BE2C (cell line): ENCODE data around the gene XYLT1.
A peak's percentile ranks its signal among the peaks of the same experiment; 100 is the strongest.

Experiments used
- DNase-seq: peaks from one replicate; pipeline ENCODE4 v3.0.0-alpha.2; 2020
- H3K27me3 ChIP-seq: fragments of 250-450 bp; sonication (Bioruptor Pico); 2 replicates; pipeline ENCODE4 v1.5.1; 2020; ENCODE audit warnings: mild to moderate bottlenecking
- H3K36me3 ChIP-seq: fragments of 250-450 bp; sonication (Bioruptor Pico); 2 replicates; pipeline ENCODE4 v1.5.1; 2020; ENCODE audit warnings: mild to moderate bottlenecking
- H3K4me1 ChIP-seq: fragments of 250-450 bp; sonication (Bioruptor Pico); 2 replicates; pipeline ENCODE4 v1.5.1; 2020
- H3K4me3 ChIP-seq: 2 replicates; pipeline ENCODE4 v1.5.1; 2011; ENCODE audit warnings: low read depth, low read length
- H3K9me3 ChIP-seq: fragments of 250-450 bp; sonication (Bioruptor Pico); 2 replicates; pipeline ENCODE4 v1.5.1; 2020
- TF ChIP-seq, protein P1 (sequence below): IDR thresholded peaks from 2 replicates; pipeline ENCODE4 v1.5.1; 2012; ENCODE audit warnings: mild to moderate bottlenecking, low read depth, low read length

Gene XYLT1

DNA sequence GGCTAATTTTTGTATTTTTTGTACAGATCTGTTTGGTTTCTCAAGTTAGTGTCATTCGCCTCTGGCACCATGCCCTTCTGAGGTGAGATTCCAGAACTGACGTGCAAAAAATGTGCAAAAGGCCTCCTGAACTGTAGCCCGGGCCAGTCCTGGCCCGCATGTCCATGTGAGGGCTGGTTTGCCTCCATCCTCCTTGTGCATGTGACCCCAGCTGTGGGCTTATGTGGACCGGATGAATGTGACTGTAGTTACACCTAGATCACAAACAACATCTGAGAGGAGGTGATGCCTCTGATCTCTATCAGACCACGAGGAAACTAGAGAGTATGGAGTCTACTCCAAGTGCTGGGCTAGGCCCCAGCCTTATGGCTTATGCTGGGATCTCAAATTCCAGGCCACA is 241.6 kb downstream of the XYLT1 start:
- no peaks in the 10 kb centered on the region for H3K4me1 ChIP-seq
- no peaks in the 10 kb centered on the region for H3K27me3 ChIP-seq
- TF ChIP-seq, protein P1, sequence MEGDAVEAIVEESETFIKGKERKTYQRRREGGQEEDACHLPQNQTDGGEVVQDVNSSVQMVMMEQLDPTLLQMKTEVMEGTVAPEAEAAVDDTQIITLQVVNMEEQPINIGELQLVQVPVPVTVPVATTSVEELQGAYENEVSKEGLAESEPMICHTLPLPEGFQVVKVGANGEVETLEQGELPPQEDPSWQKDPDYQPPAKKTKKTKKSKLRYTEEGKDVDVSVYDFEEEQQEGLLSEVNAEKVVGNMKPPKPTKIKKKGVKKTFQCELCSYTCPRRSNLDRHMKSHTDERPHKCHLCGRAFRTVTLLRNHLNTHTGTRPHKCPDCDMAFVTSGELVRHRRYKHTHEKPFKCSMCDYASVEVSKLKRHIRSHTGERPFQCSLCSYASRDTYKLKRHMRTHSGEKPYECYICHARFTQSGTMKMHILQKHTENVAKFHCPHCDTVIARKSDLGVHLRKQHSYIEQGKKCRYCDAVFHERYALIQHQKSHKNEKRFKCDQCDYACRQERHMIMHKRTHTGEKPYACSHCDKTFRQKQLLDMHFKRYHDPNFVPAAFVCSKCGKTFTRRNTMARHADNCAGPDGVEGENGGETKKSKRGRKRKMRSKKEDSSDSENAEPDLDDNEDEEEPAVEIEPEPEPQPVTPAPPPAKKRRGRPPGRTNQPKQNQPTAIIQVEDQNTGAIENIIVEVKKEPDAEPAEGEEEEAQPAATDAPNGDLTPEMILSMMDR: no peak
- no peaks in the 10 kb centered on the region for H3K36me3 ChIP-seq
- no peak overlapping the region for H3K4me3 ChIP-seq
- no peak for DNase-seq
- no peaks in the 10 kb centered on the region for H3K9me3 ChIP-seq

DNA sequence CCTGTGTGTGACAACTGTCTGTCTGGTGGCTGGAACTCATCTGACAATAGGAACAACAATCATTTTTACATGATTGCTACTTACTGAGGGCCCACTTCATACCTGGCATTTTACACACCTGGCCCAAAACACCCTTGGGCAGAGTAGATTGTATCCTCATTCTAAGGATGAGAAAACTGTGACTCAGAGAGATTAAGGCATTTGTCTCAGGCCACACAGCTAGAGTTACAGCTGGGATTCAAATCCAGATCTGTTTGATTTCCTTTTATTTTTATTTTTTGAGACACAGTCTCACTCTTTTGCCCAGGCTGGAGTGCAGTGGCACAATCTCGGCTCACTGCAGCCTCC is 242.1 kb downstream of the XYLT1 start:
- DNase-seq: no peak
- TF ChIP-seq, protein P1: no peak
- H3K4me1 ChIP-seq: no peaks in the 10 kb centered on the region
- H3K4me3 ChIP-seq: no peak overlapping the region
- H3K27me3 ChIP-seq: no peaks in the 10 kb centered on the region
- H3K36me3 ChIP-seq: no peaks in the 10 kb centered on the region
- no peaks in the 10 kb centered on the region for H3K9me3 ChIP-seq

DNA sequence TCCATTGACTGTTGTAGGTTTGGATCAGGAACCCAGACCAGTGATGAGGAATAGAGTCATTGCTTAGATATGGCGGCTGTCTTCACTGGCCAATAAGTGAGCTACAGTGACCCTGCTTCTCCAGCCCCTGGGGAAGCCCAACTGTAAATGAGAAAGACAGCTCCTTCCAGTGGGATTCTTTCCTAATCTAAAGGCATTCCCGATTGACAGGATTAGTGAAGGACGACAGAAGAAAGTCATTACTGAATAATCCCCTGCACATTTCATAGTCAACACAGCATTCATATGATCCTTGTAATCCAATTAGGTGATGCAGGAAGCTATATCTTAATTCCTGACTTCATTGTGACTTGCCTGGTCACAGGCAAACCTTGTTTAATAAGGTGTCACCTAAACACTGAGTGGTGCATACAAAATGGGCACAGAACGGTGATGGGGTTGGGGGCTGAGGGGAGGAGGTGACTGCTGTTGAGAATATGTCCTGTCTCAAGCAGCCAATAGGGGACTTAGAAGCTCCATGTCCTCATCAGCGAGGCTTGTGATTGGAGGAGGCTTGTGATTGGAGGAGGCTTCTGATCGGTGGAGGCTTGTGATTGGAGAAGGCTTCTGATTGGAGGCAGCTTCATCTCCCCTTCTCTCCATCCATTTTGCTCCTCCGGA is 242.6 kb downstream of the XYLT1 start:
- no peaks in the 10 kb centered on the region for H3K27me3 ChIP-seq
- no peak overlapping the region for H3K4me3 ChIP-seq
- H3K36me3 ChIP-seq: no peaks in the 10 kb centered on the region
- TF ChIP-seq, protein P1: no peak
- DNase-seq: peak; percentile 11
- no peaks in the 10 kb centered on the region for H3K9me3 ChIP-seq
- H3K4me1 ChIP-seq: no peaks in the 10 kb centered on the region

DNA sequence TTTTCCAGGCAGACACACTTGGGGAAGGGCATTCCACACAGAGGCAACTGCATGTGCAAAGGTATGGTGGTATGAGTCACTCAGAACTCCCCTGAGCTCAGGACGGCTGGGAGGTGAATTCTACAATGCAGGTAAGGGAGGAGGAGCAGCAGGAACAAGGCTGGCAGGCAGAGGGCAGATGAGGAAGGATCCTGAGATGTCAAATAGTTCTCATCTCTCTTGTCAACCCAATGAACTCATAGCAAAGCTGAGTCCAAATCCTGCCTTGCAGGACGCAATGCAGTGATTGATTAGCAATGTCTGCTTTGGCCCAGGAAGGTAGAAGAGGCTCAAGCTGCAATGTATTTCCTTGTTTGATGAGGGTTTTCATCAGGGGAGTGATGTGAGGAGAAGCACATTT is 243.5 kb downstream of the XYLT1 start:
- no peaks in the 10 kb centered on the region for H3K9me3 ChIP-seq
- H3K4me1 ChIP-seq: no peaks in the 10 kb centered on the region
- H3K27me3 ChIP-seq: no peaks in the 10 kb centered on the region
- H3K4me3 ChIP-seq: no peak overlapping the region
- no peak for DNase-seq
- no peaks in the 10 kb centered on the region for H3K36me3 ChIP-seq
- TF ChIP-seq, protein P1: no peak

DNA sequence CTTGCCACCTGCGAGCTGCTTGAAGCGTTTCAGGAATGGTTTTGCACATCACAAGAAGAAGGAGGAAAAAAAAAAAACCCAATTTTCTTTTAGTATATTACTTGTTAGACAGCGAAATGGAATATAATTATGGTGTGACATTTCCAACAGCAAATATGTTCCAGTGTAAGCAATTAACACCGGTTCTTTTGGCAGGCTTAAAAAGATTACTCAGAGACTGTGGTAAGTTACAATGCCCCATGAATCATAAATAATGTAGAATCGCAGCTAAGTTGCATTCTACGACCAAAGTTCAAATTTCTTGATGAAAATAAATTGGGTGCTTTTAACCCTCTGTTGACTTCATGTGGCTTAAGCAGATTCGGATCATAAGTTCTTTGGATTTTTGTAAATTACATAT is 245.2 kb downstream of the XYLT1 start:
- Histone ChIP-seq H3K36me3 (no peaks in the 10 kb centered on the region), H3K4me1 (no peaks in the 10 kb centered on the region), H3K27me3 (no peaks in the 10 kb centered on the region), H3K4me3 (no peak overlapping the region), H3K9me3 (no peaks in the 10 kb centered on the region)
- DNase-seq: no peak
- TF ChIP-seq, protein P1: no peak

DNA sequence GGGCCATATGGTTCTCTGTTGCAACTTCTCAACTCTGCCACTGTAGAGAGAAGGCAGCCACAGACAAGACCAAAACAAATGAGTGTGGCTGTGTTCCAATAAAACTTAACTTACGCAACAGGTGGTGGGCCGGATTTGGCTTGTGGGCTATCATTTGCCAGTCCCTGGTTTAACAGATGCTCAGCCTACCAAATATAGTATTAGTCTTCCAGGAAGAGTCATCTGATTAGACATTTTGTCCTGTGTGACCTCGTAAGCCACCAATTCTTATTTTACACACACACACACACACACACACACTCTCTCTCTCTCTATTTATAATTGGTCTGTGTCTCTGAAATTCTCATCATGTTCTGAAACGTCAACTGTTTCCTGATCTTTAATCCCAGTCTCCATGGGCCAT is 245.9 kb downstream of the XYLT1 start:
- Histone ChIP-seq H3K27me3 (no peaks in the 10 kb centered on the region), H3K4me1 (no peaks in the 10 kb centered on the region), H3K9me3 (no peaks in the 10 kb centered on the region), H3K4me3 (no peak overlapping the region), H3K36me3 (no peaks in the 10 kb centered on the region)
- DNase-seq: no peak
- TF ChIP-seq, protein P1: no peak
